Ishikawa (cell line): ENCODE results near the gene AZIN2.

Source experiments
- EP300 ChIP-seq: IDR thresholded peaks from 2 replicates; pipeline ENCODE4 v1.6.1; 2012; ENCODE audit warnings: borderline replicate concordance
- FOXM1 ChIP-seq: IDR thresholded peaks from 2 replicates; pipeline ENCODE4 v1.6.1; 2012; ENCODE audit warnings: low read depth, borderline replicate concordance
- NFIC ChIP-seq: IDR thresholded peaks from 2 replicates; pipeline ENCODE4 v1.6.1; 2012
- TCF12 ChIP-seq: IDR thresholded peaks from 2 replicates; pipeline ENCODE4 v1.6.1; 2012; ENCODE audit warnings: low read depth
- ZBTB7A ChIP-seq: IDR thresholded peaks from 2 replicates; pipeline ENCODE4 v1.6.1; 2012; ENCODE audit warnings: low read depth
- TF ChIP-seq, protein P1 (sequence below): IDR thresholded peaks from 2 replicates; pipeline ENCODE4 v1.6.1; 2012; ENCODE audit warnings: low read depth, mild to moderate bottlenecking

DNA sequence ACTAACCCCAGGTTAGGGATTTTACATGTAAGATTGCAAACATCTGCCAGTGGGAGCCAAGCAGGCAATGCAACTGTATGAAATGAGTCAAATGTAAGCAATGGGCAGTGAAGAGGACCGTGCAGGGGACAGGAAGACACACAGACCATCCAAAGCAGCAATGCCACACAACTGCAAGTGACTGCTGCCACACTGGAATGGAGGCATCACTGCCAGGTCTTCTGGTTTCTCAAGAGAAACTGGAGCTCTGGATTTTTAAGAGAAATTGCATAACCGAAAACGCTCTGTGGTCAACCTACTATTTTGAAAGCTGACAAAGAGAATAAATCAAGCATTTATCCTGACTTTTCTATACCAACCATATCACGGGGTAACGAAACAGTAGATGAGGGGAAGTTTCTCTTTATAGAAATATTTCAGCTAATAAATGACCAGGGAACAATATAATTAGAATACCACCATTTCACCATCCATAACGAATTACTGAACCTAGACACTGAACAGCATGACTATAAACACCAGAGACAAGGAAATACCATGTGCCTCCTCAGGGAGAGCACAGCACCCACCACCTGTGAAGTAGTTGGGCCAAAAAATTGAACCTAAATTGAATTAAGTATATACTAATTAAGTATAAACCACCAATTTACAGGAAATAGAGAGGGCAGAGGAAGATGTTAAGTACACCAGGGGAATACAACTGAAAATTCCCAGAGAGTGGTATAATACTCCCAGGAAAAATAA lies 48.7 kb upstream of the AZIN2 start:
- TF ChIP-seq ZBTB7A (no peak), EP300 (no peak), TCF12 (no peak), FOXM1 (no peak), NFIC (no peak)
- TF ChIP-seq, protein P1, sequence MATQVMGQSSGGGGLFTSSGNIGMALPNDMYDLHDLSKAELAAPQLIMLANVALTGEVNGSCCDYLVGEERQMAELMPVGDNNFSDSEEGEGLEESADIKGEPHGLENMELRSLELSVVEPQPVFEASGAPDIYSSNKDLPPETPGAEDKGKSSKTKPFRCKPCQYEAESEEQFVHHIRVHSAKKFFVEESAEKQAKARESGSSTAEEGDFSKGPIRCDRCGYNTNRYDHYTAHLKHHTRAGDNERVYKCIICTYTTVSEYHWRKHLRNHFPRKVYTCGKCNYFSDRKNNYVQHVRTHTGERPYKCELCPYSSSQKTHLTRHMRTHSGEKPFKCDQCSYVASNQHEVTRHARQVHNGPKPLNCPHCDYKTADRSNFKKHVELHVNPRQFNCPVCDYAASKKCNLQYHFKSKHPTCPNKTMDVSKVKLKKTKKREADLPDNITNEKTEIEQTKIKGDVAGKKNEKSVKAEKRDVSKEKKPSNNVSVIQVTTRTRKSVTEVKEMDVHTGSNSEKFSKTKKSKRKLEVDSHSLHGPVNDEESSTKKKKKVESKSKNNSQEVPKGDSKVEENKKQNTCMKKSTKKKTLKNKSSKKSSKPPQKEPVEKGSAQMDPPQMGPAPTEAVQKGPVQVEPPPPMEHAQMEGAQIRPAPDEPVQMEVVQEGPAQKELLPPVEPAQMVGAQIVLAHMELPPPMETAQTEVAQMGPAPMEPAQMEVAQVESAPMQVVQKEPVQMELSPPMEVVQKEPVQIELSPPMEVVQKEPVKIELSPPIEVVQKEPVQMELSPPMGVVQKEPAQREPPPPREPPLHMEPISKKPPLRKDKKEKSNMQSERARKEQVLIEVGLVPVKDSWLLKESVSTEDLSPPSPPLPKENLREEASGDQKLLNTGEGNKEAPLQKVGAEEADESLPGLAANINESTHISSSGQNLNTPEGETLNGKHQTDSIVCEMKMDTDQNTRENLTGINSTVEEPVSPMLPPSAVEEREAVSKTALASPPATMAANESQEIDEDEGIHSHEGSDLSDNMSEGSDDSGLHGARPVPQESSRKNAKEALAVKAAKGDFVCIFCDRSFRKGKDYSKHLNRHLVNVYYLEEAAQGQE, result no peak
